Measurements from ENCODE around the gene CNN2. TPM values are rescaled to one million over a fixed set of nuclear protein-coding genes. Genes with fewer than 3 reads are reported as not detected.

Gene CNN2
- total RNA-seq, 1 experiment from 2014 or later = 97.9 TPM

DNA sequence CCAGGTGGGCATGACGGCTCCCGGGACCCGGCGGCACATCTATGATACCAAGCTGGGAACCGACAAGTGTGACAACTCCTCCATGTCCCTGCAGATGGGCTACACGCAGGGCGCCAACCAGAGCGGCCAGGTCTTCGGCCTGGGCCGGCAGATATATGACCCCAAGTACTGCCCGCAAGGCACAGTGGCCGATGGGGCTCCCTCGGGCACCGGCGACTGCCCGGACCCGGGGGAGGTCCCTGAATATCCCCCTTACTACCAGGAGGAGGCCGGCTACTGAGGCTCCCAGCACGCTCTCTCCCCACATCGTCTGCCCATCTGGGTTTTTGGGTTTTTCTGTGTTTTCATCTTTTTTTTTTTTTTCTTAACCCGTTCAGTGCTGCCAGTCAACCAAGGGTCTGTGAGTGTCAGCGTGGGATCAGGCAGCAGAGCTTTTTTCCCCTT, 11.2 kb downstream of the CNN2 start:
- no peaks in the 10 kb centered on the region for H3K27me3 ChIP-seq (ENCODE audit: low read length)
- H3K36me3 ChIP-seq (ENCODE audit: low read depth, low read length) = no peaks in the 10 kb centered on the region; the same call in 1 of the 2 replicates
- POLR2A ChIA-PET (ENCODE audit: unreplicated experiment) = interaction anchor here (0.6 kb wide), 1 partner anchor 201 kb away, joined by 4 read pairs; no protein-coding TSS in a partner anchor
- TF ChIP-seq, protein P1, sequence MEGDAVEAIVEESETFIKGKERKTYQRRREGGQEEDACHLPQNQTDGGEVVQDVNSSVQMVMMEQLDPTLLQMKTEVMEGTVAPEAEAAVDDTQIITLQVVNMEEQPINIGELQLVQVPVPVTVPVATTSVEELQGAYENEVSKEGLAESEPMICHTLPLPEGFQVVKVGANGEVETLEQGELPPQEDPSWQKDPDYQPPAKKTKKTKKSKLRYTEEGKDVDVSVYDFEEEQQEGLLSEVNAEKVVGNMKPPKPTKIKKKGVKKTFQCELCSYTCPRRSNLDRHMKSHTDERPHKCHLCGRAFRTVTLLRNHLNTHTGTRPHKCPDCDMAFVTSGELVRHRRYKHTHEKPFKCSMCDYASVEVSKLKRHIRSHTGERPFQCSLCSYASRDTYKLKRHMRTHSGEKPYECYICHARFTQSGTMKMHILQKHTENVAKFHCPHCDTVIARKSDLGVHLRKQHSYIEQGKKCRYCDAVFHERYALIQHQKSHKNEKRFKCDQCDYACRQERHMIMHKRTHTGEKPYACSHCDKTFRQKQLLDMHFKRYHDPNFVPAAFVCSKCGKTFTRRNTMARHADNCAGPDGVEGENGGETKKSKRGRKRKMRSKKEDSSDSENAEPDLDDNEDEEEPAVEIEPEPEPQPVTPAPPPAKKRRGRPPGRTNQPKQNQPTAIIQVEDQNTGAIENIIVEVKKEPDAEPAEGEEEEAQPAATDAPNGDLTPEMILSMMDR (conservative IDR thresholded peaks at IDR 0.05; ENCODE audit: low read depth, low read length) = no peak
- no peak for TF ChIP-seq EZH2phosphoT487 (IDR thresholded peaks at IDR 0.05; ENCODE audit: borderline replicate concordance, low read length)
- no peak for TF ChIP-seq EZH2 (IDR thresholded peaks at IDR 0.05; ENCODE audit: low read length, unreplicated experiment)
- H3F3A ChIP-seq (ENCODE audit: low read length, unreplicated experiment) = no peaks in the 10 kb centered on the region
- no peaks in the 10 kb centered on the region for H3K9me3 ChIP-seq (ENCODE audit: low read length)
- no peaks in the 10 kb centered on the region for H4K20me1 ChIP-seq (ENCODE audit: low read length)
- no peaks in the 10 kb centered on the region for H3K9me2 ChIP-seq (replicated peaks; ENCODE audit: low read length)
- H3K9ac ChIP-seq (ENCODE audit: low read length) = no peak overlapping the region
- no peak overlapping the region for H2AFZ ChIP-seq (ENCODE audit: low read length)
- no peak overlapping the region for H3K4me2 ChIP-seq (ENCODE audit: low read length)
- ATAC-seq = no peak
- no peak overlapping the region for H3K27ac ChIP-seq (ENCODE audit: low read length)
- no peaks in the 10 kb centered on the region for H3K79me2 ChIP-seq (ENCODE audit: low read length)
- intact Hi-C loops (cut with micrococcal nuclease) = no loop called here
- BruUV-seq (replicated peaks) = no TSS peak
- peaks cover 16% of the 10 kb centered on the region; the same call in 1 of the 2 replicates for H3K4me1 ChIP-seq (ENCODE audit: insufficient read depth, low read length)
- no peak overlapping the region for H3K4me3 ChIP-seq (ENCODE audit: low read length)
- CTCF ChIA-PET = no interaction called here
- DNase-seq = no peak

DNA sequence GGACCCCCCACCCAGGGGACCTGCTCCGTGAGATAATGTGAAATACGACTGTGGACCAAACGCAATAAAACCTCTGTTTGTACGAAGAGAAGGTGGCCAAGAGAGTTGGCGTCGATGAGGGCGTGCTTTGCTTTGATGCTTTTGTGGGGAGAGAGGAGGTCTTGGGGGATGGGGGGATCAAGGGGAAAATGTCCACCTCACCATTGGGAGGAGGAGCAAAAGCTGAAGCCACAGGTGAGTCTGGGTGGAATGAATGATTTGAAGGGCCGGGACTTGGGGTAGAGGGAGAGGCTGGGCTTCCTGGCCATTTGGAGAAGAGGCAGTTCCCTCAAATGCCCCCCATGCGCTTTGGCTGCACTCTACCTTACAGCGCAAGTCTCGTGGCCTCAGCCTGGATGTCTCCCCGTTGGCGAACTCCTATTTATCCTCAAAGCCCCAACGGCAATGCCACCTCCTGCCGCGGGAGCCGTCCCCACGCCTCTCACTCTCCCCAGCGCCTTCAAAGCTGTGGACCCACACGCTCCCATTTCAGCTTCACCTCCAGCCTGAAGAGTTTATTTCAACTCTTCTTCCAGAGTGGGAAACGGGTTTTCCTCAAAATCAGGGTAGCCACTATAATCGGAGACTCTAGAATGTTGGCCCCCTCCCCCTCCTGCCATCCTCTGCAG, 12.7 kb downstream of the CNN2 start:
- Histone ChIP-seq H3K4me1 (ENCODE audit: insufficient read depth, low read length) (peaks cover 16% of the 10 kb centered on the region; the same call in 1 of the 2 replicates), H4K20me1 (ENCODE audit: low read length) (no peaks in the 10 kb centered on the region), H3K9ac (ENCODE audit: low read length) (no peak overlapping the region), H3K9me2 (replicated peaks; ENCODE audit: low read length) (no peaks in the 10 kb centered on the region), H3K4me3 (ENCODE audit: low read length) (peak overlapping the region; percentile 77), H3K4me2 (ENCODE audit: low read length) (peak overlapping the region; percentile 95), H2AFZ (ENCODE audit: low read length) (peak overlapping the region; percentile 63), H3K79me2 (ENCODE audit: low read length) (no peaks in the 10 kb centered on the region), H3K27me3 (ENCODE audit: low read length) (no peaks in the 10 kb centered on the region), H3K36me3 (ENCODE audit: low read depth, low read length) (no peaks in the 10 kb centered on the region; the same call in 1 of the 2 replicates), H3K9me3 (ENCODE audit: low read length) (no peaks in the 10 kb centered on the region), H3F3A (ENCODE audit: low read length, unreplicated experiment) (no peaks in the 10 kb centered on the region), H3K27ac (ENCODE audit: low read length) (no peak overlapping the region)
- ATAC-seq = no peak
- ChIA-PET POLR2A (ENCODE audit: unreplicated experiment) (interaction anchor here (0.6 kb wide), 1 partner anchor 134 kb away, joined by 16 read pairs; no protein-coding TSS in a partner anchor), CTCF (no interaction called here)
- intact Hi-C loops (cut with micrococcal nuclease) = no loop called here
- TF ChIP-seq EZH2phosphoT487 (IDR thresholded peaks at IDR 0.05; ENCODE audit: borderline replicate concordance, low read length) = no peak
- no peak for TF ChIP-seq EZH2 (IDR thresholded peaks at IDR 0.05; ENCODE audit: low read length, unreplicated experiment)
- TF ChIP-seq, protein P1 (conservative IDR thresholded peaks at IDR 0.05; ENCODE audit: low read depth, low read length) = no peak
- no TSS peak for BruUV-seq (replicated peaks)
- no peak for DNase-seq
